GM23338 (cell line): ENCODE measurements around the gene ICAM3. TPM values are rescaled to one million over a fixed set of nuclear protein-coding genes. Genes with fewer than 3 reads are reported as not detected.
A peak's percentile ranks its signal among the peaks of the same experiment; 100 is the strongest.
"Not testable (repeated sequence)": the region's sequence is repeated elsewhere in the genome, so short reads cannot be mapped to it uniquely, and the experiment has no call there.

Experiments
- ATAC-seq: fragments of 200-7000 bp; cut with Tn5 transposase; 3 replicates; pipeline ENCODE4 v1.9.1; 2020
- DNase-seq: peaks from one replicate; pipeline ENCODE4 v3.0.0-alpha.2; 2015; ENCODE audit warnings: low spot score
- H2AFZ ChIP-seq: fragments of 200-600 bp; sonication (generic); 2 replicates; pipeline ENCODE4 v1.8.0; 2016; ENCODE audit warnings: antibody characterized with exemption, mild to moderate bottlenecking, moderate library complexity
- H3F3A ChIP-seq: fragments of 200-600 bp; sonication (generic); replicated peaks from 2 replicates; pipeline ENCODE4 v1.8.0; 2017; ENCODE audit warnings: antibody characterized with exemption, mixed run types, low read depth
- H3K27ac ChIP-seq: fragments of 200-600 bp; sonication (generic); 2 replicates; pipeline ENCODE4 v1.6.1; 2016; ENCODE audit warnings: low read depth
- H3K27me3 ChIP-seq: fragments of 200-600 bp; sonication (generic); 2 replicates; pipeline ENCODE4 v1.8.0; 2016; ENCODE audit warnings: mild to moderate bottlenecking, mixed run types, moderate library complexity; ENCODE audit not compliant: insufficient read depth
- H3K36me3 ChIP-seq: fragments of 200-600 bp; sonication (generic); 2 replicates; pipeline ENCODE4 v1.8.0; 2016; ENCODE audit warnings: mild to moderate bottlenecking; ENCODE audit not compliant: insufficient read depth
- H3K4me1 ChIP-seq: fragments of 200-600 bp; sonication (generic); 2 replicates; pipeline ENCODE4 v1.8.0; 2016; ENCODE audit warnings: mild to moderate bottlenecking, moderate library complexity; ENCODE audit not compliant: insufficient read depth
- H3K4me2 ChIP-seq: fragments of 200-600 bp; sonication (generic); 2 replicates; pipeline ENCODE4 v1.7.1; 2017; ENCODE audit warnings: mixed run types
- H3K4me3 ChIP-seq: fragments of 200-600 bp; sonication (generic); 2 replicates; pipeline ENCODE4 v1.6.1; 2016; ENCODE audit warnings: mixed run types
- H3K79me2 ChIP-seq: fragments of 200-600 bp; sonication (generic); replicated peaks from 2 replicates; pipeline ENCODE4 v1.8.0; 2017; ENCODE audit warnings: mild to moderate bottlenecking; ENCODE audit not compliant: insufficient read depth
- H3K9me2 ChIP-seq: fragments of 200-600 bp; sonication (generic); 2 replicates; pipeline ENCODE4 v1.8.0; 2017; ENCODE audit not compliant: insufficient read depth
- H4K20me1 ChIP-seq: fragments of 200-600 bp; sonication (generic); replicated peaks from 2 replicates; pipeline ENCODE4 v1.8.0; 2017; ENCODE audit warnings: mild to moderate bottlenecking; ENCODE audit not compliant: insufficient read depth
- H3K27ac Mint-ChIP-seq: 2 replicates; pipeline ENCODE4 v1.8.0; 2020; ENCODE audit warnings: inconsistent platforms, mild to moderate bottlenecking, moderate library complexity, mixed read lengths
- H3K27me3 Mint-ChIP-seq: 3 replicates; pipeline ENCODE4 v1.8.0; 2022; ENCODE audit warnings: low read depth, mild to moderate bottlenecking, moderate library complexity, mixed read lengths, inconsistent platforms; ENCODE audit not compliant: insufficient read depth, poor library complexity
- H3K36me3 Mint-ChIP-seq: 3 replicates; pipeline ENCODE4 v1.8.0; 2021; ENCODE audit warnings: low read depth, mild to moderate bottlenecking, inconsistent platforms, moderate library complexity, mixed read lengths
- H3K4me1 Mint-ChIP-seq: 3 replicates; pipeline ENCODE4 v1.8.0; 2020; ENCODE audit warnings: mild to moderate bottlenecking, inconsistent platforms, mixed read lengths
- H3K4me3 Mint-ChIP-seq: 3 replicates; pipeline ENCODE4 v1.8.0; 2021; ENCODE audit warnings: moderate library complexity, mild to moderate bottlenecking, inconsistent platforms, mixed read lengths
- H3K9me3 Mint-ChIP-seq: 3 replicates; pipeline ENCODE4 v1.8.0; 2020; ENCODE audit warnings: moderate library complexity, mild to moderate bottlenecking, inconsistent platforms, mixed read lengths
- CREB1 ChIP-seq: fragments of 250-450 bp; sonication (Bioruptor Pico); IDR thresholded peaks from 2 replicates; pipeline ENCODE4 v1.5.0; 2020; ENCODE audit warnings: low read depth, mild to moderate bottlenecking, moderate library complexity
- CTCF ChIP-seq, 2 experiments: fragments of 200-600 bp in 1 of 2; sonication (generic) in 1 of 2; conservative IDR thresholded peaks; 2 replicates each; pipeline versions ENCODE4 v1.5.1 to v1.6.1; 2016 to 2017; ENCODE audit warnings: antibody characterized with exemption in 2 of 2, low read depth in 2 of 2, mild to moderate bottlenecking in 2 of 2, moderate library complexity in 1 of 2
- ETS1 ChIP-seq: IDR thresholded peaks from 2 replicates; pipeline ENCODE4 v1.6.1; 2016; ENCODE audit warnings: antibody characterized with exemption
- EZH2 ChIP-seq: fragments of 200-600 bp; sonication (generic); IDR thresholded peaks from one replicate; pipeline ENCODE4 v1.8.0; 2017; ENCODE audit warnings: antibody characterized with exemption, mild to moderate bottlenecking, low read depth; ENCODE audit not compliant: unreplicated experiment
- POLR2AphosphoS5 ChIP-seq: IDR thresholded peaks from 2 replicates; pipeline ENCODE4 v1.6.1; 2016; ENCODE audit warnings: antibody characterized with exemption, low read depth
- REST ChIP-seq: IDR thresholded peaks from one replicate; pipeline ENCODE4 v1.6.1; 2018; ENCODE audit warnings: antibody characterized with exemption; ENCODE audit not compliant: unreplicated experiment
- ZNF331 ChIP-seq: fragments of 250-450 bp; sonication (Bioruptor Pico); IDR thresholded peaks from 2 replicates; pipeline ENCODE4 v1.5.0; 2020; ENCODE audit warnings: low read depth, mild to moderate bottlenecking, moderate library complexity
- ZNF462 ChIP-seq: fragments of 250-450 bp; sonication (Bioruptor Pico); IDR thresholded peaks from 2 replicates; pipeline ENCODE4 v1.5.0; 2020; ENCODE audit warnings: mild to moderate bottlenecking, moderate library complexity
- polyA plus RNA-seq: library from polyadenylated mRNA; unstranded; fragments of >200 nt; fragmentation: Nextera tagmentation; extraction: Ambion mirVana; gene quantifications from 2 replicates; pipeline ENCODE4 v1.2.1, GENCODE V29; 2016
- total RNA-seq: library from RNA; depleted of rRNA; stranded (reverse); fragments of >200 nt; shearing (Covaris generic); gene quantifications from 2 replicates; pipeline ENCODE4 v1.2.3, GENCODE V29; 2014

The ICAM3 gene
- total and polyA plus RNA-seq, 2 experiments from 2014 or later, result 9.6 to 14.7 TPM

GRCh38 chr19:10384580-10384979 is 45.2 kb upstream of the ICAM3 start:
- H3K27me3 Mint-ChIP-seq, result peaks cover 10% of the 10 kb centered on the region
- no peaks in the 10 kb centered on the region for H3K9me3 Mint-ChIP-seq
- H3K4me3 Mint-ChIP-seq, result no peak overlapping the region
- Histone ChIP-seq H4K20me1 (no peaks in the 10 kb centered on the region), H3K4me1 (peaks cover 5% of the 10 kb centered on the region), H3K79me2 (0 out of 2 replicates have a peak, but pooled peaks cover 2% of the 10 kb centered on the region), H3K4me2 (no peak overlapping the region), H3K9me2 (no peaks in the 10 kb centered on the region), H2AFZ (no peak overlapping the region), H3K27me3 (no peaks in the 10 kb centered on the region), H3F3A (peaks cover 8% of the 10 kb centered on the region; the same call in 1 of the 2 replicates), H3K27ac (no peak overlapping the region), H3K4me3 (no peak overlapping the region), H3K36me3 (no peaks in the 10 kb centered on the region)
- H3K27ac Mint-ChIP-seq, result no peak overlapping the region
- DNase-seq (peak; percentile 52), ATAC-seq (no peak)
- TF ChIP-seq POLR2AphosphoS5, result no peak
- no peak; a peak in 1 of 4 replicates for TF ChIP-seq CTCF (conservative IDR thresholded peaks at IDR 0.05; ENCODE audit: low read depth in 2 of 2)
- TF ChIP-seq REST, result no peak
- no peak for TF ChIP-seq ZNF462 (CRISPR knock-in tag)
- no peak for TF ChIP-seq CREB1
- no peak for TF ChIP-seq ETS1
- TF ChIP-seq ZNF331 (CRISPR knock-in tag), result no peak
- TF ChIP-seq EZH2, result no peak
- no peaks in the 10 kb centered on the region for H3K36me3 Mint-ChIP-seq
- H3K4me1 Mint-ChIP-seq, result peaks cover 6% of the 10 kb centered on the region; the same call in 2 of the 3 replicates

GRCh38 chr19:10383223-10383499 is 43.7 kb upstream of the ICAM3 start:
- not testable (repeated sequence) for H3K4me3 Mint-ChIP-seq, H3K36me3 Mint-ChIP-seq, H3K9me3 Mint-ChIP-seq, ATAC-seq, H3K36me3 ChIP-seq, H3K27ac ChIP-seq, H2AFZ ChIP-seq, H3K4me3 ChIP-seq, H3K4me1 Mint-ChIP-seq, H3K4me2 ChIP-seq, H3K27ac Mint-ChIP-seq, H3K79me2 ChIP-seq, H3K27me3 Mint-ChIP-seq, H4K20me1 ChIP-seq, H3K27me3 ChIP-seq, DNase-seq, H3K4me1 ChIP-seq, H3F3A ChIP-seq, H3K9me2 ChIP-seq
